ENCODE data around the gene ADNP.

Gene ADNP

GRCh38 chr20:50844430-50845100 lies 86.7 kb downstream of the ADNP start:
- no peak for TF ChIP-seq RAD21 (IDR thresholded peaks at IDR 0.05; ENCODE audit: low read depth)
- peak; percentile 38; the same call in 1 of the 2 replicates for TF ChIP-seq NFIC (IDR thresholded peaks at IDR 0.05)

GRCh38 chr20:50843331-50844276 lies 87.6 kb downstream of the ADNP start:
- TF ChIP-seq EGR1 (IDR thresholded peaks at IDR 0.05): no peak
- no peak for TF ChIP-seq TEAD4 (IDR thresholded peaks at IDR 0.05)
- no peak for TF ChIP-seq CREB1 (IDR thresholded peaks at IDR 0.05; ENCODE audit: low read depth)
- no peak for TF ChIP-seq TCF12 (IDR thresholded peaks at IDR 0.05; ENCODE audit: low read depth)
- TF ChIP-seq REST (IDR thresholded peaks at IDR 0.05; ENCODE audit: low read depth): no peak
- TF ChIP-seq ZBTB7A (IDR thresholded peaks at IDR 0.05; ENCODE audit: low read depth): no peak
- TF ChIP-seq CEBPB (IDR thresholded peaks at IDR 0.05): no peak
- no peak for TF ChIP-seq FOXM1 (IDR thresholded peaks at IDR 0.05; ENCODE audit: borderline replicate concordance, low read depth)
- no peak for TF ChIP-seq TAF1 (IDR thresholded peaks at IDR 0.05; ENCODE audit: low read depth)
- no peak for TF ChIP-seq EP300 (IDR thresholded peaks at IDR 0.05; ENCODE audit: borderline replicate concordance)
- no peak for TF ChIP-seq USF1 (IDR thresholded peaks at IDR 0.05)

GRCh38 chr20:50842821-50843220 lies 88.4 kb downstream of the ADNP start:
- TF ChIP-seq TEAD4 (IDR thresholded peaks at IDR 0.05) (no peak), TCF12 (IDR thresholded peaks at IDR 0.05; ENCODE audit: low read depth) (no peak), CREB1 (IDR thresholded peaks at IDR 0.05; ENCODE audit: low read depth) (no peak), MAX (IDR thresholded peaks at IDR 0.05) (no peak), YY1 (IDR thresholded peaks at IDR 0.05; ENCODE audit: low read depth) (no peak), CEBPB (IDR thresholded peaks at IDR 0.05) (no peak), ZBTB7A (IDR thresholded peaks at IDR 0.05; ENCODE audit: low read depth) (no peak), TAF1 (IDR thresholded peaks at IDR 0.05; ENCODE audit: low read depth) (no peak), EGR1 (IDR thresholded peaks at IDR 0.05) (no peak), RAD21 (IDR thresholded peaks at IDR 0.05; ENCODE audit: low read depth) (no peak), EP300 (IDR thresholded peaks at IDR 0.05; ENCODE audit: borderline replicate concordance) (no peak), REST (IDR thresholded peaks at IDR 0.05; ENCODE audit: low read depth) (no peak), USF1 (IDR thresholded peaks at IDR 0.05) (no peak), NFIC (IDR thresholded peaks at IDR 0.05) (no peak), FOXM1 (IDR thresholded peaks at IDR 0.05; ENCODE audit: borderline replicate concordance, low read depth) (no peak)

Data from Ishikawa (cell line).